NCI-H2227 treated with DMSO at 0.1 percent for 48 hours (cell line): ENCODE measurements around the gene MIDN.
"Not testable (repeated sequence)": the region's sequence is repeated elsewhere in the genome, so short reads cannot be mapped to it uniquely, and the experiment has no call there.

Experiments used
- DNase-seq: peaks from one replicate; lab custom pipeline; 2025; lab: John Stamatoyannopoulos, UW

MIDN gene

GRCh38 chr19:1248139-1248785 is at the start of gene MIDN:
Gene MIDN (plus strand): TSS chr19:1248583. CDS start chr19:1250297, 1,714 bp downstream.
- DNase-seq: peak; percentile 59

- no peak for DNase-seq
Observed at GRCh38 chr19:1199531-1199930, 48.9 kb upstream of the MIDN start.

GRCh38 chr19:1200614-1201013 is 47.8 kb upstream of the MIDN start:
- DNase-seq: not testable (repeated sequence)

GRCh38 chr19:1205114-1206099 is 43.0 kb upstream of the MIDN start, which contains the start of gene STK11:
Gene STK11 (plus strand): TSS chr19:1205778. CDS start chr19:1206914, 1,136 bp downstream.
- peak; percentile 90 for DNase-seq

GRCh38 chr19:1206150-1206863 is 42.1 kb upstream of the MIDN start:
- DNase-seq: no peak

- DNase-seq: no peak
Observed at GRCh38 chr19:1206864-1207450, 41.4 kb upstream of the MIDN start.

GRCh38 chr19:1208830-1209229 is 39.6 kb upstream of the MIDN start:
- DNase-seq: not testable (repeated sequence)

GRCh38 chr19:1210227-1210538 is 38.2 kb upstream of the MIDN start:
- no peak for DNase-seq

- DNase-seq: no peak
Observed at GRCh38 chr19:1211494-1212234, 36.7 kb upstream of the MIDN start.

- DNase-seq: no peak
Observed at GRCh38 chr19:1213391-1214286, 34.7 kb upstream of the MIDN start.

GRCh38 chr19:1214299-1214861 is 34.0 kb upstream of the MIDN start:
- DNase-seq: no peak

- no peak for DNase-seq
Observed at GRCh38 chr19:1214862-1215731, 33.3 kb upstream of the MIDN start.

GRCh38 chr19:1216756-1217155 is 31.6 kb upstream of the MIDN start:
- no peak for DNase-seq

- no peak for DNase-seq
Observed at GRCh38 chr19:1217366-1217765, 31.0 kb upstream of the MIDN start.

- DNase-seq: no peak
Observed at GRCh38 chr19:1218751-1219567, 29.4 kb upstream of the MIDN start.

GRCh38 chr19:1219786-1220476 is 28.5 kb upstream of the MIDN start:
- DNase-seq: no peak

GRCh38 chr19:1220477-1220930 is 27.9 kb upstream of the MIDN start:
- DNase-seq: no peak
